Stomach (tissue), 9 donors: ENCODE measurements around the gene TRPM3. TPM values are rescaled to one million over a fixed set of nuclear protein-coding genes. Genes with fewer than 3 reads are reported as not detected.

Source experiments
- DNase-seq, 2 donors: peaks; one replicate each; pipeline versions ENCODE4 v3.0.0 to v3.0.0-alpha.2; 2013 to 2019
- H3K27ac ChIP-seq, 5 donors: fragments of 200-600 bp in 4 of 5; sonication (generic) in 4 of 5; one replicate each; pipeline ENCODE4 v1.5.1; 2013 to 2019; ENCODE audit warnings: mild to moderate bottlenecking in 1 of 5, moderate library complexity in 1 of 5
- H3K27me3 ChIP-seq, 3 donors: fragments of 200-600 bp; sonication (generic); one replicate each; pipeline ENCODE4 v1.5.1; 2017 to 2019; ENCODE audit warnings: mixed run types in 1 of 3
- H3K36me3 ChIP-seq, 4 donors: fragments of 200-600 bp; sonication (generic); 1 replicate in 3 of 4; 2 replicates in 1 of 4; pipeline ENCODE4 v1.5.1; 2016 to 2019
- H3K4me1 ChIP-seq, 4 donors: fragments of 200-600 bp; sonication (generic); one replicate each; pipeline ENCODE4 v1.5.1; 2016 to 2019
- H3K4me3 ChIP-seq, 4 donors: fragments of 200-600 bp; sonication (generic) in 3 of 4; one replicate each; pipeline ENCODE4 v1.5.1; 2016 to 2019; ENCODE audit warnings: mild to moderate bottlenecking in 1 of 4
- H3K9me3 ChIP-seq, 4 donors: fragments of 200-600 bp; sonication (generic); one replicate each; pipeline ENCODE4 v1.5.1; 2016 to 2019
- CTCF ChIP-seq, 7 experiments: fragments of 450-650 bp in 4 of 7; fragments of 200-600 bp in 3 of 7; sonication (generic) in 3 of 7; IDR thresholded peaks; one replicate each; pipeline ENCODE4 v1.5.1; 2016 to 2019; ENCODE audit warnings: antibody characterized with exemption in 7 of 7, control low read depth in 2 of 7, mild to moderate bottlenecking in 1 of 7
- EP300 ChIP-seq: sonication (generic); formaldehyde crosslinking; IDR thresholded peaks from one replicate; pipeline ENCODE4 v1.6.1; 2017; ENCODE audit warnings: antibody characterized with exemption
- POLR2A ChIP-seq, 4 donors: fragments of 450-650 bp; IDR thresholded peaks; one replicate each; pipeline ENCODE4 v1.6.1; 2016; ENCODE audit warnings: antibody characterized with exemption in 4 of 4, control low read depth in 2 of 4, mild to moderate bottlenecking in 1 of 4, moderate library complexity in 1 of 4
- POLR2AphosphoS5 ChIP-seq, 3 donors: sonication (generic); formaldehyde crosslinking; IDR thresholded peaks; one replicate each; pipeline ENCODE4 v1.6.1; 2016; ENCODE audit warnings: antibody characterized with exemption in 3 of 3
- WGBS, 5 donors: extraction: QIAGEN DNeasy Blood & Tissue Kit in 3 of 5; methylation state at CpG; one replicate each; pipeline versions ENCODE4 v1.1.5 to v1.1.7; 2013 to 2018; 5-methylcytosine and 5-hydroxymethylcytosine counted together
- intact Hi-C: fragments of 100-400 bp; cut with DNase I; formaldehyde crosslinking; loops from one replicate; pipeline ENCODE4 v1.15.1; 2023; ENCODE audit warnings: low total_unique reads
- polyA plus RNA-seq, 3 donors: library from polyadenylated mRNA; stranded (reverse); fragments of 200-250 nt; gene quantifications; one replicate each; pipeline ENCODE4 v1.2.3, GENCODE V29; 2013
- total RNA-seq, 5 donors: library from RNA; depleted of rRNA; stranded (reverse); fragments of >200 nt; gene quantifications; one replicate each; pipeline versions ENCODE4 v1.1.0 to v1.2.3, GENCODE V29; 2014 to 2016
- donor health status: healthy with polysubstance abuse.
- donor health status: Bipolar disorder and iron deficiency.
- donor health status: healthy.

The TRPM3 gene
- total and polyA plus RNA-seq, 8 donors, result 0.03 to 6.2 (median 1.5) TPM

- Histone ChIP-seq H3K27ac (no peak overlapping the region), H3K4me3 (no peak overlapping the region), H3K9me3 (no peaks in the 10 kb centered on the region), H3K36me3 (no peaks in the 10 kb centered on the region), H3K27me3 (no peaks in the 10 kb centered on the region), H3K4me1 (no peaks in the 10 kb centered on the region)
- 75 to 89% (median 79%) methylated on average over 1 of the region's 1 CpG for WGBS, 5 donors
- DNase-seq, result no peak
- TF ChIP-seq POLR2AphosphoS5 (IDR thresholded peaks at IDR 0.05) (no peak), POLR2A (IDR thresholded peaks at IDR 0.05) (no peak), CTCF (IDR thresholded peaks at IDR 0.05) (no peak), EP300 (no peak)
- intact Hi-C loops, result no loop called here
These were observed 49.8 kb downstream of the TRPM3 start for GRCh38 chr9:71071633-71072032.

GRCh38 chr9:71058660-71059059 is 62.8 kb downstream of the TRPM3 start:
- WGBS, 5 donors, result 83 to 93% (median 89%) methylated on average over 2 of the region's 2 CpGs
- no peaks in the 10 kb centered on the region for H3K9me3 ChIP-seq
- no peaks in the 10 kb centered on the region for H3K4me1 ChIP-seq
- H3K27me3 ChIP-seq, result no peaks in the 10 kb centered on the region
- TF ChIP-seq POLR2AphosphoS5 (IDR thresholded peaks at IDR 0.05) (no peak), EP300 (no peak), POLR2A (IDR thresholded peaks at IDR 0.05) (no peak), CTCF (IDR thresholded peaks at IDR 0.05) (no peak)
- intact Hi-C loops, result no loop called here
- H3K36me3 ChIP-seq, result no peaks in the 10 kb centered on the region
- DNase-seq, result no peak
- H3K27ac ChIP-seq, result no peak overlapping the region
- H3K4me3 ChIP-seq, result no peak overlapping the region

GRCh38 chr9:71052287-71052686 is 69.1 kb downstream of the TRPM3 start:
- TF ChIP-seq POLR2AphosphoS5 (IDR thresholded peaks at IDR 0.05) (no peak), EP300 (no peak), CTCF (IDR thresholded peaks at IDR 0.05) (no peak), POLR2A (IDR thresholded peaks at IDR 0.05) (no peak)
- 23 to 46% (median 33%) methylated on average over 4 of the region's 4 CpGs for WGBS, 5 donors
- Histone ChIP-seq H3K4me1 (no peaks in the 10 kb centered on the region), H3K36me3 (no peaks in the 10 kb centered on the region), H3K27ac (no peak overlapping the region), H3K9me3 (no peaks in the 10 kb centered on the region), H3K27me3 (no peaks in the 10 kb centered on the region), H3K4me3 (no peak overlapping the region)
- no peak for DNase-seq
- intact Hi-C loops, result no loop called here

GRCh38 chr9:71048280-71048679 is 73.1 kb downstream of the TRPM3 start:
- intact Hi-C loops, result no loop called here
- Histone ChIP-seq H3K36me3 (no peaks in the 10 kb centered on the region), H3K9me3 (no peaks in the 10 kb centered on the region), H3K27ac (no peak overlapping the region), H3K4me1 (no peaks in the 10 kb centered on the region), H3K4me3 (no peak overlapping the region), H3K27me3 (no peaks in the 10 kb centered on the region)
- TF ChIP-seq POLR2AphosphoS5 (IDR thresholded peaks at IDR 0.05) (no peak), EP300 (no peak), CTCF (IDR thresholded peaks at IDR 0.05) (no peak), POLR2A (IDR thresholded peaks at IDR 0.05) (no peak)
- WGBS, 5 donors, result 65 to 71% (median 68%) methylated on average over 4 of the region's 4 CpGs
- no peak for DNase-seq
